ENCODE data around the gene ABCC11. TPM values are rescaled to one million over a fixed set of nuclear protein-coding genes. Genes with fewer than 3 reads are reported as not detected.
A peak's percentile ranks its signal among the peaks of the same experiment; 100 is the strongest.

The ABCC11 gene
- total RNA-seq, 6 donors from 2014 or later = 0.15 to 0.33 (median 0.21) TPM; not detected in 2

- no peaks in the 10 kb centered on the region for H3K36me3 ChIP-seq
- ATAC-seq (ENCODE audit: low FRiP score in 2 of 2) (no peak), DNase-seq (no peak)
- H3K4me3 ChIP-seq = no peak overlapping the region
- TF ChIP-seq CTCF (IDR thresholded peaks at IDR 0.05) (no peak), EP300 (IDR thresholded peaks at IDR 0.05) (no peak), POLR2A (IDR thresholded peaks at IDR 0.05) (no peak), POLR2AphosphoS5 (IDR thresholded peaks at IDR 0.05) (no peak)
- H3K4me1 ChIP-seq = peaks cover 0 to 7% (median 0%) of the 10 kb centered on the region in 4 donors
- H3K9me3 ChIP-seq = no peaks in the 10 kb centered on the region
- H3K27ac ChIP-seq = no peak overlapping the region
- H3K27me3 ChIP-seq = no peaks in the 10 kb centered on the region
- WGBS, 2 donors = 78 to 82% methylated on average over 3 of the region's 3 CpGs
Observed at GRCh38 chr16:48137822-48138221, 109.5 kb downstream of the ABCC11 start.

- no peak overlapping the region for H3K4me3 ChIP-seq
- H3K27ac ChIP-seq = no peak overlapping the region
- no peaks in the 10 kb centered on the region for H3K36me3 ChIP-seq
- DNase-seq = no peak
- H3K4me1 ChIP-seq = peaks cover 0 to 7% (median 0%) of the 10 kb centered on the region in 4 donors
- H3K27me3 ChIP-seq = no peaks in the 10 kb centered on the region
- WGBS, 2 donors = 54 to 62% methylated on average over 9 of the region's 9 CpGs
- no peak for ATAC-seq (ENCODE audit: low FRiP score in 2 of 2)
- TF ChIP-seq POLR2AphosphoS5 (IDR thresholded peaks at IDR 0.05) (no peak), POLR2A (IDR thresholded peaks at IDR 0.05) (no peak), CTCF (IDR thresholded peaks at IDR 0.05) (no peak), EP300 (IDR thresholded peaks at IDR 0.05) (no peak)
- no peaks in the 10 kb centered on the region for H3K9me3 ChIP-seq
Observed at GRCh38 chr16:48136547-48137360, 110.6 kb downstream of the ABCC11 start.

GRCh38 chr16:48133455-48134211, 113.7 kb downstream of the ABCC11 start:
- H3K9me3 ChIP-seq = no peaks in the 10 kb centered on the region
- TF ChIP-seq POLR2A (IDR thresholded peaks at IDR 0.05) = no peak
- no peak for TF ChIP-seq CTCF (IDR thresholded peaks at IDR 0.05)
- TF ChIP-seq EP300 (IDR thresholded peaks at IDR 0.05) = peak in 1 of 4 donors; percentile 1
- peak in 1 of 2 donors; percentile 20 for TF ChIP-seq POLR2AphosphoS5 (IDR thresholded peaks at IDR 0.05)
- no peaks in the 10 kb centered on the region for H3K36me3 ChIP-seq
- DNase-seq (peak in 1 of 2 donors; percentile 88), ATAC-seq (ENCODE audit: low FRiP score in 2 of 2) (peak; percentile 34 to 69)
- H3K4me3 ChIP-seq = no peak overlapping the region
- 74% methylated on average over 18 of the region's 18 CpGs for WGBS, 2 donors
- peak overlapping the region in 2 of 4 donors; percentile 21 to 63 for H3K27ac ChIP-seq
- no peaks in the 10 kb centered on the region for H3K27me3 ChIP-seq
- H3K4me1 ChIP-seq = peaks cover 0 to 7% (median 0%) of the 10 kb centered on the region in 4 donors

- Histone ChIP-seq H3K36me3 (no peaks in the 10 kb centered on the region), H3K4me1 (peaks cover 0 to 10% (median 0%) of the 10 kb centered on the region in 4 donors), H3K9me3 (no peaks in the 10 kb centered on the region), H3K27ac (no peak overlapping the region), H3K27me3 (no peaks in the 10 kb centered on the region), H3K4me3 (no peak overlapping the region)
- 69 to 80% methylated on average over 3 of the region's 3 CpGs for WGBS, 2 donors
- ATAC-seq (ENCODE audit: low FRiP score in 2 of 2) (no peak), DNase-seq (no peak)
- no peak for TF ChIP-seq POLR2A (IDR thresholded peaks at IDR 0.05)
- TF ChIP-seq POLR2AphosphoS5 (IDR thresholded peaks at IDR 0.05) = no peak
- no peak for TF ChIP-seq CTCF (IDR thresholded peaks at IDR 0.05)
- TF ChIP-seq EP300 (IDR thresholded peaks at IDR 0.05) = no peak
Observed at GRCh38 chr16:48132696-48133095, 114.6 kb downstream of the ABCC11 start.
